HL-60/S4 (cell line): Measurements from ENCODE around the gene GLRX5.

Experiments used
- in situ Hi-C: fragments of 300-500 bp; cut with MboI; formaldehyde crosslinking; loops from 2 replicates; pipeline ENCODE4 v1.14.3; 2022; ENCODE audit warnings: low sequenced_read_pairs

The GLRX5 gene

GRCh38 chr14:95534299-95535225 is at the start of gene GLRX5:
Gene GLRX5 (plus strand): TSS chr14:95535050. CDS start chr14:95535090, 40 bp downstream.
- in situ Hi-C loops: loop anchor here (10.0 kb wide), 1 partner anchor 90 kb away; no protein-coding TSS in a partner anchor

DNA sequence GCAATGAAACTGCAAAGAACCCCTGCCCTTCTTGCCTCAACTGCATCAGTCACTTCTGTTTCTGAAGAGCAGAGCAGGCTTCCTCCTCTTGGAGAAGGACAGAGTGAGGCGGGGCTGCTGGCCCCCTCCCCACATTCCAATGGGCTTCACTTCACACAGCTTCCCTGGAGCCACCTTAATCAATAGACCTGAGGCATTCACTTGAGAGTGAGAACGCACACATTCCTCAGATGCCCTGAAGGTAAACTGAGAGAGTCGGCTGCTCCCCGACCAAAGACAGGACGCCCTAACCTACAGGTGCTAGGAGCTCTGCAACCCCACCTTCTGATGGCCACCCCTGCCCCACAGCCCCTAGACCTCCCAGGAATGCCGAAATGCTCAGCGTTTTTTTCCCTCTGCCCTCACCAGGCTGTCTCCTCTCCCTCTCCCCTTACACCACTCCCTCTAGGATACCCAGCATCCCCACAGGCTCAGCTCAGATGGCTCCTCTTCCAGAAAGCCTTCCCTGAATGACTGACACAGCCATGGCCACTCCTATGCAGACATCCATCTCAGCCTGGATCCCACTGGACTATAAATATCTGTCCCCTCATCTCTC is 49.5 kb upstream of the GLRX5 start:
- in situ Hi-C loops: no loop called here

- in situ Hi-C loops: no loop called here
Measured at GRCh38 chr14:95486875-95487668, 47.8 kb upstream of the GLRX5 start.

DNA sequence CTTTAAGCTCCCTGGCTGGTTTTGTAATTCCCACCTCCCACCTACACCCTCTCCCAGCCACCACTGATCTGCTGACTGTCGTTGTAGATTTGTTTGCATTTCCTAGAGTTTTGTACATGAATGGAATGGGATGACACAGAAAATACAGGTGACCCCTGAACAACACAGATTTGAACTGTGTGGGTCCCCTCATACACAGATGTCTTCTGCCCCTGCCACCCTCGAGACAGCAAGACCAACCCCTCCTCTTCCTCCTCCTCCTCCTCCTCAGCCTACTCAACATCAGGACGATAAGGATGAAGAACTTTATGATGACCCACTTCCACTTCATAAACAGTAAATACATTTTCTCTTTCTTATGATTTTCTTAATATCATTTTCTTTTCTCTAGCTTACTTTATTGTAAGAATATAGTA is 47.2 kb upstream of the GLRX5 start:
- in situ Hi-C loops: no loop called here

GRCh38 chr14:95488376-95489213 is 46.3 kb upstream of the GLRX5 start:
- in situ Hi-C loops: no loop called here

- in situ Hi-C loops: no loop called here
Measured at GRCh38 chr14:95489214-95490137, 45.4 kb upstream of the GLRX5 start.

- in situ Hi-C loops: no loop called here
Measured at GRCh38 chr14:95490138-95490509, 44.7 kb upstream of the GLRX5 start.

- in situ Hi-C loops: no loop called here
Measured at GRCh38 chr14:95490727-95491451, 44.0 kb upstream of the GLRX5 start.

GRCh38 chr14:95491936-95492608 is 42.8 kb upstream of the GLRX5 start:
- in situ Hi-C loops: no loop called here

GRCh38 chr14:95493503-95493902 is 41.3 kb upstream of the GLRX5 start:
- in situ Hi-C loops: no loop called here

- in situ Hi-C loops: no loop called here
Measured at GRCh38 chr14:95493976-95494375, 40.9 kb upstream of the GLRX5 start.

GRCh38 chr14:95494456-95494855 is 40.4 kb upstream of the GLRX5 start:
- in situ Hi-C loops: no loop called here

DNA sequence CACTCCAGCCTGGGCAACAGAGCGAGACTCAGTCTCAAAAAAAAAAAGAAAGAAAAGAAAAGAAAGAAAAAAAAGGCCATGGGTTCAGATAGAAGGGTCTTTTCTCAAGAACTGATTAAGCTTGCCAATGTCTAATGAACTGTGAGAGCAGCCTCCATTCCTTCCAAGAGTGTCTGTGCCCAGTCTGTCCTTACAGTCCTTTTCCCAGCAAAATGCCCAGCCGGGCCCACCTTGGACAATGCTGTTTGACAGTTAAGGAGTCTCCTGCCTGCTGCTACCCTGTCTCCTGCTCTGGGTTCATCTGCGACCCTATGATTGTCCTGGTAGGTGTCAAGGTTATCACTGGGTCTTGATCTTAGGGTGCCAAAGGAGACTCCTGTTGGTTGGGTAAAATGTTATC is 39.8 kb upstream of the GLRX5 start:
- in situ Hi-C loops: no loop called here

DNA sequence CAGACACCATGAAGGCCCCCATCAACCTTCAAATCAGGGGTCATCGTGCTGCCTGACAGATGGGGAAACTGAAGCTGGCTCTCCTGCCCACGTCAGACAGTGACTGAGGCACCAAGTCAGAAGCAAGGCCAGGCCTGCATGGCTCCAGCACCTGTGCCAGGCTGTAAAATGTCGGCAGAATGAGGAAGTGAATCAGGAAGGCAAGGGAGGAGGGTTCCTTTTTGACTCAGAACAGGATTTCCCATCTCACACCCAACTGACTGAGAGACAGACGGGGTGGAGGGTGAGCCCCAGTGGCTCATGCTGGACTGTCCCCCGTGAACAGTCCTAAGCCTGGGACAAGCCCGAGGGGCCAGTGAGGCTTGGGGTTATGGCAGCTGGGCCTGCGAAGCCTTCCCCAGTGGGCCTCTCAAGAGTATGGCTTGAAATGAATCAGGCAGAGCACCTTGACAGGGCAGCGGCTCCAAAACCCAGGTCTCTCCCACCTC is 39.3 kb upstream of the GLRX5 start:
- in situ Hi-C loops: no loop called here

GRCh38 chr14:95496111-95496681 is 38.7 kb upstream of the GLRX5 start:
- in situ Hi-C loops: no loop called here

DNA sequence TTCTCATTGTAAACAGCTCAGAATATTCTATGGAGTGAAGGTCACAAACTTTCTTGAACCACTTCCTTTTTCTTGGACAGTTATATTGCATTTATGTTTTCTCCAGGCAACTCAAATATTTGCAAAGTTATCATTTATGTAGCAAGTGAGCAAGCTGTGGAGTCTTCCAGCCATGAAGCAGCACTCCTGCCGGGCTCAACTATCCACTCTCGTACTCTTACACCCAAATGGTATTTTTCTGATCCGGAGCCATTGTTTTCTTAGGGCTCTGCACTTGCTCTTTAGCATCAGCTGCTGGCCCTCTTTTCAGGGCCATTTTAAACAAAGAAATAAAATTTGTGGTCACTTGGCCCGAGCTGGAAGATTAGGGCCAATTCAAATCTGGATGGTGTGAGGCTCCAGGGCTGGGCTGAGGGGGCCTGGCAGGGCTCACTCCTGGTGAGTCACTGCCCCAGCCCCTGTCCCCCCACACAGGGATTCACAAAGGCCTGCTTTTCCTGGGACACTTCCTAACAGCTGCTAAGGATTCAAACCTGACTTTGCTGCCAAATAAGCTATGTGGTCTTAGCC is 38.1 kb upstream of the GLRX5 start:
- in situ Hi-C loops: no loop called here

GRCh38 chr14:95497561-95498011 is 37.3 kb upstream of the GLRX5 start:
- in situ Hi-C loops: no loop called here
